Neural crest cell (in vitro differentiated cells): ENCODE results near the gene NDUFS6. TPM values are rescaled to one million over a fixed set of nuclear protein-coding genes. Genes with fewer than 3 reads are reported as not detected.

Source experiments
- DNase-seq: peaks from one replicate; pipeline ENCODE4 v3.0.0; 2021; ENCODE audit warnings: low read depth, mixed read lengths, low spot score
- H3K27ac Mint-ChIP-seq: one replicate; pipeline ENCODE4 v1.8.0; 2021; ENCODE audit warnings: mild to moderate bottlenecking, mixed read lengths; ENCODE audit not compliant: unreplicated experiment
- H3K27me3 Mint-ChIP-seq: 2 replicates; pipeline ENCODE4 v1.8.0; 2021; ENCODE audit warnings: low read depth, mild to moderate bottlenecking, mixed read lengths
- H3K36me3 Mint-ChIP-seq: 2 replicates; pipeline ENCODE4 v1.8.0; 2021; ENCODE audit warnings: low read depth, mild to moderate bottlenecking, mixed read lengths
- H3K4me1 Mint-ChIP-seq: 2 replicates; pipeline ENCODE4 v1.8.0; 2021; ENCODE audit warnings: mixed read lengths
- H3K4me3 Mint-ChIP-seq: one replicate; pipeline ENCODE4 v1.8.0; 2021; ENCODE audit warnings: mild to moderate bottlenecking, mixed read lengths
- H3K9me3 Mint-ChIP-seq: 2 replicates; pipeline ENCODE4 v1.8.0; 2021; ENCODE audit warnings: mixed read lengths
- total RNA-seq: library from RNA; stranded (reverse); gene quantifications from 2 replicates; pipeline ENCODE4 v1.2.1, GENCODE V29; 2021
- TF ChIP-seq, protein P1 (sequence below): fragments of 200-600 bp; sonication (generic); conservative IDR thresholded peaks from 2 replicates; pipeline ENCODE4 v1.5.0; 2021; ENCODE audit warnings: antibody characterized with exemption, mild to moderate bottlenecking

Gene NDUFS6
- total RNA-seq, 1 donor from 2014 or later = 50.2 TPM

GRCh38 chr5:1760231-1760630, 41.0 kb upstream of the NDUFS6 start:
- Mint-ChIP-seq H3K9me3 (no peaks in the 10 kb centered on the region), H3K27me3 (no peaks in the 10 kb centered on the region), H3K4me3 (no peak overlapping the region), H3K27ac (no peak overlapping the region), H3K36me3 (no peaks in the 10 kb centered on the region), H3K4me1 (peaks cover 25% of the 10 kb centered on the region)
- TF ChIP-seq, protein P1, sequence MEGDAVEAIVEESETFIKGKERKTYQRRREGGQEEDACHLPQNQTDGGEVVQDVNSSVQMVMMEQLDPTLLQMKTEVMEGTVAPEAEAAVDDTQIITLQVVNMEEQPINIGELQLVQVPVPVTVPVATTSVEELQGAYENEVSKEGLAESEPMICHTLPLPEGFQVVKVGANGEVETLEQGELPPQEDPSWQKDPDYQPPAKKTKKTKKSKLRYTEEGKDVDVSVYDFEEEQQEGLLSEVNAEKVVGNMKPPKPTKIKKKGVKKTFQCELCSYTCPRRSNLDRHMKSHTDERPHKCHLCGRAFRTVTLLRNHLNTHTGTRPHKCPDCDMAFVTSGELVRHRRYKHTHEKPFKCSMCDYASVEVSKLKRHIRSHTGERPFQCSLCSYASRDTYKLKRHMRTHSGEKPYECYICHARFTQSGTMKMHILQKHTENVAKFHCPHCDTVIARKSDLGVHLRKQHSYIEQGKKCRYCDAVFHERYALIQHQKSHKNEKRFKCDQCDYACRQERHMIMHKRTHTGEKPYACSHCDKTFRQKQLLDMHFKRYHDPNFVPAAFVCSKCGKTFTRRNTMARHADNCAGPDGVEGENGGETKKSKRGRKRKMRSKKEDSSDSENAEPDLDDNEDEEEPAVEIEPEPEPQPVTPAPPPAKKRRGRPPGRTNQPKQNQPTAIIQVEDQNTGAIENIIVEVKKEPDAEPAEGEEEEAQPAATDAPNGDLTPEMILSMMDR = no peak
- DNase-seq = no peak

DNA sequence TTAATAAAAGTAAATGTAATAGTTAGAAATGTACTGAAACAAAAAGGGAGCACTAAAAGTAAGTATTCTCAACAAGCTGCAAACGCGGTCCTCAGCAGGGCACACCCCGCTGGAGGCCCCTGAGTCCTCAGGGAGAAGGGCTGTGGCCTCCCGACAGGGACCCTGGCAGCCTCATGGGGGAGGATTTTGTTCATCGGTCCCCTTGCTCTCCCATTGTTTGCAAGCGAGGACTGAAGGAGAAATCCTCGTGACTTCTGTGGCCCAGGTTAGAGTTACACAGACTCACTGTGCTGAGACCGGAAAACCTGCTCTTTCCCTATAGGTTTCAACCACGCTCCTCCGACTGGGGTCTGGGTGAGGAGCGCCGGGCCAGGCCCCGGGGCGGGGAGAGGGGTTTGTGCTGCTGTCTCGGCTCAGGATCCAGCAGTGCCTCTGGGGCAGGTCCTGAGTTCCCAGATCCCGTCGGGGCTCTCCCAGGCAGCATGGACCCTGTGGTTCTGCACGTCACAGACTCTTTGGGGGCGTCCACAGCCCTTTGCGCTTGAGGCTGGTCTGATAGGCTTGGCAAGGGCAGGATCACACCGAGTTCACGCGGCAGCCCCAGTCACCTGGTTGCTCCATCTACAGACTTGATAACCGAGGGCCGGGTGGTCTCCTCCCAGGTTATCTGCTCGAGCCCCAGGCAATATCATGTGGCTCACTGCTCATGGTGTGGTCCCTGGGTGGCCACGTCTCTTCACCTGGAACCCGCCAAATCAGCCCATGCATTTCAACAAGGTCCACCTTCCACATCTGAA, 40.4 kb upstream of the NDUFS6 start:
- Mint-ChIP-seq H3K4me3 (no peak overlapping the region), H3K27ac (no peak overlapping the region), H3K36me3 (no peaks in the 10 kb centered on the region), H3K4me1 (peaks cover 19% of the 10 kb centered on the region), H3K27me3 (no peaks in the 10 kb centered on the region), H3K9me3 (no peaks in the 10 kb centered on the region)
- TF ChIP-seq, protein P1 = no peak
- no peak for DNase-seq

DNA sequence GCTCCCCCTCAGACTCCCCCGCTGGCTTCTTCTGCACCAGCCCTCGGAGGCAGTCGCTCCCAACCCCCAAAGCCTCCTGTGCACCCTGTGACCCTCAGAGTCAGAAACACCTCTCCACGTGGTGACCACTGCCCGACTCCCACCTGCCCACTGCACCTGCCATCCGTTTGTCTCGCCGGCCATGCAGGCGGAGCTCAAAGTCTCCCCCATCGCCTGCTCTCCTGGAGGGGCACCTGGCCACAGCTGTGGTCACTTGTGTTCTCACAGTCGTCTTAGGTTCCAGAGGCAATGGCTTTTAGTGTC, 39.8 kb upstream of the NDUFS6 start:
- Mint-ChIP-seq H3K27ac (no peak overlapping the region), H3K4me3 (no peak overlapping the region), H3K36me3 (no peaks in the 10 kb centered on the region), H3K9me3 (no peaks in the 10 kb centered on the region), H3K27me3 (no peaks in the 10 kb centered on the region), H3K4me1 (peaks cover 14% of the 10 kb centered on the region)
- TF ChIP-seq, protein P1 = no peak
- no peak for DNase-seq

GRCh38 chr5:1762121-1762882, 38.9 kb upstream of the NDUFS6 start:
- Mint-ChIP-seq H3K36me3 (no peaks in the 10 kb centered on the region), H3K9me3 (no peaks in the 10 kb centered on the region), H3K27me3 (no peaks in the 10 kb centered on the region), H3K4me1 (peaks cover 12% of the 10 kb centered on the region), H3K4me3 (no peak overlapping the region), H3K27ac (no peak overlapping the region)
- TF ChIP-seq, protein P1 = no peak
- no peak for DNase-seq

DNA sequence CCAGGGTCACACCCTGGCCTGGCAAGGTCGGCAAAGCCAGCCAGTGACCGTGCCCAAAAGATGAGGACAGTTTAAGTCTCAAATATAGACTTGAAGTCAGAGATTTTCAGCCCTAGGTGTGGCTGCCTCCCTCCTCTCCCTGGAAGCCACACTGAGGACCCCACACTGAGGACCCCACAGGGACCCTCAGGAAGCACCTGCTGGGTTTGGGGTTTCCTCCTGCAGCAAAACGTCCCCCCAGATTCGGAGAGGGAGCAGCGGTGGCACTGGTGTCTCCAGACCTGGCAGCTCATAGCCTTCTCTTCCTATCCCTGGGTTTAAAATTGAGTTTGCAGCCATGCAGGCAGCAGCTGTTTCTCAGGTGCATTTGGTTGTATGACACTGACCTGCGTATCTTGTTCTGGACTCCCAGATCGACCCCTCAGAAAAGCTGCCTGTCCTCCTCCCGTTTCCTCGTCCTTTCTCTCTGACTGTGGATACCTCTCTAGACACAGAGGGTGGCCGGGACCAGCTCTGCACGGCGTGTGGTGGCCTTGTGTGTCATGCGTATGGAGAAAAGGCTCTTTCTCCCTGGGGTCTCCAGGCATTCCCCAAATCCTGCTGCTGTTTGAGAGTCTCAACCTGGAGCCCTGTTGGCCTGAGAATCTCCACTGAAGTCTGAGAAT, 38.2 kb upstream of the NDUFS6 start:
- Mint-ChIP-seq H3K36me3 (no peaks in the 10 kb centered on the region), H3K4me3 (no peak overlapping the region), H3K9me3 (no peaks in the 10 kb centered on the region), H3K27me3 (no peaks in the 10 kb centered on the region), H3K27ac (no peak overlapping the region), H3K4me1 (peaks cover 13% of the 10 kb centered on the region)
- TF ChIP-seq, protein P1 = no peak
- no peak for DNase-seq
